ENCODE measurements around the gene ALX4. TPM values are rescaled to one million over a fixed set of nuclear protein-coding genes. Genes with fewer than 3 reads are reported as not detected.

Gene ALX4
- total and polyA plus RNA-seq, 9 of the 15 experiments (the other 6 are each of a cell fraction or from before 2014, with no cell fraction given): 0.07 to 1.2 (median 0.33) TPM

- TF ChIP-seq, protein P1, sequence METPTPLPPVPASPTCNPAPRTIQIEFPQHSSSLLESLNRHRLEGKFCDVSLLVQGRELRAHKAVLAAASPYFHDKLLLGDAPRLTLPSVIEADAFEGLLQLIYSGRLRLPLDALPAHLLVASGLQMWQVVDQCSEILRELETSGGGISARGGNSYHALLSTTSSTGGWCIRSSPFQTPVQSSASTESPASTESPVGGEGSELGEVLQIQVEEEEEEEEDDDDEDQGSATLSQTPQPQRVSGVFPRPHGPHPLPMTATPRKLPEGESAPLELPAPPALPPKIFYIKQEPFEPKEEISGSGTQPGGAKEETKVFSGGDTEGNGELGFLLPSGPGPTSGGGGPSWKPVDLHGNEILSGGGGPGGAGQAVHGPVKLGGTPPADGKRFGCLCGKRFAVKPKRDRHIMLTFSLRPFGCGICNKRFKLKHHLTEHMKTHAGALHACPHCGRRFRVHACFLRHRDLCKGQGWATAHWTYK (CRISPR knock-in tag; IDR thresholded peaks at IDR 0.05): peak; percentile 18; the same call in 1 of the 2 replicates
- TF ChIP-seq NR2C2 (CRISPR knock-in tag; IDR thresholded peaks at IDR 0.05): no peak
- peak; percentile 52; the same call in 1 of the 2 replicates for TF ChIP-seq NR2C2 (tag; IDR thresholded peaks at IDR 0.05)
- TF ChIP-seq FOXJ2 (tag; IDR thresholded peaks at IDR 0.05): no peak
- TF ChIP-seq PHF8 (IDR thresholded peaks at IDR 0.05; ENCODE audit: borderline replicate concordance, low read length): peak; percentile 43; the same call in 1 of the 2 replicates
- TF ChIP-seq NR4A1 (CRISPR knock-in tag; IDR thresholded peaks at IDR 0.05): no peak
- peak; percentile 23; the same call in 1 of the 2 replicates for TF ChIP-seq NR4A1 (tag; IDR thresholded peaks at IDR 0.05)
- peak; percentile 23; the same call in 1 of the 2 replicates for TF ChIP-seq ESRRA (IDR thresholded peaks at IDR 0.05; ENCODE audit: borderline replicate concordance, low read depth)
- TF ChIP-seq ZFX (CRISPR knock-in tag; IDR thresholded peaks at IDR 0.05): peak; percentile 87
- TF ChIP-seq NRF1 (conservative IDR thresholded peaks at IDR 0.05 in 1 of 2, IDR thresholded peaks at IDR 0.05 in 1 of 2): peak; percentile 62 to 67
- 0 out of 2 replicates have a peak, but pooled peaks have one; percentile 18 for TF ChIP-seq FOSL1 (tag; conservative IDR thresholded peaks at IDR 0.05)
- TF ChIP-seq SMAD4 (CRISPR knock-in tag; conservative IDR thresholded peaks at IDR 0.05): peak; percentile 18; the same call in 1 of the 2 replicates
- TF ChIP-seq, protein P2, sequence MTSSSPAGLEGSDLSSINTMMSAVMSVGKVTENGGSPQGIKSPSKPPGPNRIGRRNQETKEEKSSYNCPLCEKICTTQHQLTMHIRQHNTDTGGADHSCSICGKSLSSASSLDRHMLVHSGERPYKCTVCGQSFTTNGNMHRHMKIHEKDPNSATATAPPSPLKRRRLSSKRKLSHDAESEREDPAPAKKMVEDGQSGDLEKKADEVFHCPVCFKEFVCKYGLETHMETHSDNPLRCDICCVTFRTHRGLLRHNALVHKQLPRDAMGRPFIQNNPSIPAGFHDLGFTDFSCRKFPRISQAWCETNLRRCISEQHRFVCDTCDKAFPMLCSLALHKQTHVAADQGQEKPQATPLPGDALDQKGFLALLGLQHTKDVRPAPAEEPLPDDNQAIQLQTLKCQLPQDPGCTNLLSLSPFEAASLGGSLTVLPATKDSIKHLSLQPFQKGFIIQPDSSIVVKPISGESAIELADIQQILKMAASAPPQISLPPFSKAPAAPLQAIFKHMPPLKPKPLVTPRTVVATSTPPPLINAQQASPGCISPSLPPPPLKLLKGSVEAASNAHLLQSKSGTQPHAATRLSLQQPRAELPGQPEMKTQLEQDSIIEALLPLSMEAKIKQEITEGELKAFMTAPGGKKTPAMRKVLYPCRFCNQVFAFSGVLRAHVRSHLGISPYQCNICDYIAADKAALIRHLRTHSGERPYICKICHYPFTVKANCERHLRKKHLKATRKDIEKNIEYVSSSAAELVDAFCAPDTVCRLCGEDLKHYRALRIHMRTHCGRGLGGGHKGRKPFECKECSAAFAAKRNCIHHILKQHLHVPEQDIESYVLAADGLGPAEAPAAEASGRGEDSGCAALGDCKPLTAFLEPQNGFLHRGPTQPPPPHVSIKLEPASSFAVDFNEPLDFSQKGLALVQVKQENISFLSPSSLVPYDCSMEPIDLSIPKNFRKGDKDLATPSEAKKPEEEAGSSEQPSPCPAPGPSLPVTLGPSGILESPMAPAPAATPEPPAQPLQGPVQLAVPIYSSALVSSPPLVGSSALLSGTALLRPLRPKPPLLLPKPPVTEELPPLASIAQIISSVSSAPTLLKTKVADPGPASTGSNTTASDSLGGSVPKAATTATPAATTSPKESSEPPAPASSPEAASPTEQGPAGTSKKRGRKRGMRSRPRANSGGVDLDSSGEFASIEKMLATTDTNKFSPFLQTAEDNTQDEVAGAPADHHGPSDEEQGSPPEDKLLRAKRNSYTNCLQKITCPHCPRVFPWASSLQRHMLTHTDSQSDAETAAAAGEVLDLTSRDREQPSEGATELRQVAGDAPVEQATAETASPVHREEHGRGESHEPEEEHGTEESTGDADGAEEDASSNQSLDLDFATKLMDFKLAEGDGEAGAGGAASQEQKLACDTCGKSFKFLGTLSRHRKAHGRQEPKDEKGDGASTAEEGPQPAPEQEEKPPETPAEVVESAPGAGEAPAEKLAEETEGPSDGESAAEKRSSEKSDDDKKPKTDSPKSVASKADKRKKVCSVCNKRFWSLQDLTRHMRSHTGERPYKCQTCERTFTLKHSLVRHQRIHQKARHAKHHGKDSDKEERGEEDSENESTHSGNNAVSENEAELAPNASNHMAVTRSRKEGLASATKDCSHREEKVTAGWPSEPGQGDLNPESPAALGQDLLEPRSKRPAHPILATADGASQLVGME (CRISPR knock-in tag; IDR thresholded peaks at IDR 0.05): 0 out of 2 replicates have a peak, but pooled peaks have one; percentile 57
- TF ChIP-seq EP400 (IDR thresholded peaks at IDR 0.05): peak; percentile 47
- TF ChIP-seq KLF16 (IDR thresholded peaks at IDR 0.05): peak; percentile 93
- peak; percentile 86 for TF ChIP-seq ZNF584 (CRISPR knock-in tag; IDR thresholded peaks at IDR 0.05; ENCODE audit: low read depth)
- peak; percentile 37; the same call in 1 of the 2 replicates for TF ChIP-seq ZBTB33 (CRISPR knock-in tag; IDR thresholded peaks at IDR 0.05)
Measured at GRCh38 chr11:44319552-44320288, 9.8 kb upstream of the ALX4 start (continued).
